ENCODE results near the gene NOX1.

NOX1 gene

GRCh38 chrX:100874325-100874724 is at the start of gene NOX1:
TSS of gene NOX1 (minus strand) at chrX:100874359. CDS start at chrX:100874139, 220 bp downstream.
- no peak for DNase-seq

GRCh38 chrX:100915562-100915961 is 41.4 kb upstream of the NOX1 start:
- peak; percentile 1 for DNase-seq

- no peak for DNase-seq
Measured at GRCh38 chrX:100913111-100913510, 39.0 kb upstream of the NOX1 start.

GRCh38 chrX:100911731-100912130 is 37.6 kb upstream of the NOX1 start:
- no peak for DNase-seq

GRCh38 chrX:100905620-100906019 is 31.5 kb upstream of the NOX1 start:
- no peak for DNase-seq

- no peak for DNase-seq
Measured at GRCh38 chrX:100904433-100904832, 30.3 kb upstream of the NOX1 start.

- DNase-seq: peak; percentile 63
Measured at GRCh38 chrX:100895365-100896075, 21.4 kb upstream of the NOX1 start.

- no peak for DNase-seq
Measured at GRCh38 chrX:100883654-100884053, 9.5 kb upstream of the NOX1 start.

- DNase-seq: no peak
Measured at GRCh38 chrX:100880368-100880767, 6.2 kb upstream of the NOX1 start.

- DNase-seq: no peak
Measured at GRCh38 chrX:100871594-100872560, 2.3 kb downstream of the NOX1 start.

GRCh38 chrX:100870527-100870926 is 3.6 kb downstream of the NOX1 start:
- no peak for DNase-seq

- no peak for DNase-seq
Measured at GRCh38 chrX:100868273-100868672, 5.9 kb downstream of the NOX1 start.

- DNase-seq: no peak
Measured at GRCh38 chrX:100864657-100865391, 9.3 kb downstream of the NOX1 start.

GRCh38 chrX:100863326-100863864 is 10.8 kb downstream of the NOX1 start:
- no peak for DNase-seq

GRCh38 chrX:100852810-100853209 is 21.3 kb downstream of the NOX1 start:
- DNase-seq: no peak

GRCh38 chrX:100850317-100850716 is 23.8 kb downstream of the NOX1 start:
- DNase-seq: no peak

- DNase-seq: no peak
Measured at GRCh38 chrX:100831219-100831946, 42.8 kb downstream of the NOX1 start.

GRCh38 chrX:100830547-100830946 is 43.6 kb downstream of the NOX1 start:
- DNase-seq: no peak

- DNase-seq: no peak
Measured at GRCh38 chrX:100830143-100830542, 44.0 kb downstream of the NOX1 start.

GRCh38 chrX:100829730-100830129 is 44.4 kb downstream of the NOX1 start:
- DNase-seq: no peak

- peak; percentile 80 for DNase-seq
Measured at GRCh38 chrX:100819837-100820666, 54.1 kb downstream of the NOX1 start, which contains the start of gene CSTF2. TSS of gene CSTF2 (plus strand) at chrX:100820391. CDS start at chrX:100820417, 26 bp downstream.
